Fibroblast of skin of back (primary cell): ENCODE measurements around the gene ABCD2.
"Not testable (repeated sequence)": the region's sequence is repeated elsewhere in the genome, so short reads cannot be mapped to it uniquely, and the experiment has no call there.

Experiments used
- DNase-seq: peaks from one replicate; pipeline ENCODE4 v3.0.0-alpha.2; 2013

Gene ABCD2

GRCh38 chr12:39532448-39532847 lies 87.2 kb downstream of the ABCD2 start:
- DNase-seq: no peak

- DNase-seq: no peak
Observed at GRCh38 chr12:39526974-39527373, 92.6 kb downstream of the ABCD2 start.

GRCh38 chr12:39522167-39522566 lies 97.4 kb downstream of the ABCD2 start:
- not testable (repeated sequence) for DNase-seq

GRCh38 chr12:39510001-39510400 lies 109.6 kb downstream of the ABCD2 start:
- DNase-seq: no peak

- DNase-seq: no peak
Observed at GRCh38 chr12:39505554-39505953, 114.0 kb downstream of the ABCD2 start.

- peak; percentile 2 for DNase-seq
Observed at GRCh38 chr12:39505023-39505422, 114.6 kb downstream of the ABCD2 start.

- DNase-seq: peak; percentile 65
Observed at GRCh38 chr12:39503439-39503838, 116.2 kb downstream of the ABCD2 start.

GRCh38 chr12:39502726-39503125 lies 116.9 kb downstream of the ABCD2 start:
- DNase-seq: no peak
